Fibroblast of lung (primary cell): ENCODE data around the gene GNAT3. TPM values are rescaled to one million over a fixed set of nuclear protein-coding genes. Genes with fewer than 3 reads are reported as not detected.
A peak's percentile ranks its signal among the peaks of the same experiment; 100 is the strongest.

Source experiments
- DNase-seq, 2 donors: peaks; one replicate each; pipeline versions ENCODE4 v3.0.0 to v3.0.0-alpha.2; 2010; ENCODE audit warnings: low read depth in 2 of 2
- H2AFZ ChIP-seq: 2 replicates; pipeline ENCODE4 v1.5.1; 2012; ENCODE audit warnings: low read length, control low read depth, inconsistent platforms
- H3K27ac ChIP-seq: 2 replicates; pipeline ENCODE4 v1.5.1; 2011; ENCODE audit warnings: low read length, control low read depth; ENCODE audit not compliant: insufficient read depth
- H3K27me3 ChIP-seq: 2 replicates; pipeline ENCODE4 v1.5.1; 2011; ENCODE audit warnings: mild to moderate bottlenecking, low read length; ENCODE audit not compliant: control insufficient read depth, insufficient read depth
- H3K36me3 ChIP-seq: 2 replicates; pipeline ENCODE4 v1.5.1; 2011; ENCODE audit warnings: low read length; ENCODE audit not compliant: control insufficient read depth, insufficient read depth
- H3K4me1 ChIP-seq: 2 replicates; pipeline ENCODE4 v1.5.1; 2011; ENCODE audit warnings: low read length; ENCODE audit not compliant: control insufficient read depth, insufficient read depth; ENCODE audit errors: extremely low read depth
- H3K4me2 ChIP-seq: 2 replicates; pipeline ENCODE4 v1.5.1; 2011; ENCODE audit warnings: low read length, control low read depth; ENCODE audit not compliant: insufficient read depth; ENCODE audit errors: extremely low read depth
- H3K4me3 ChIP-seq, 4 experiments: fragments of 200-600 bp in 1 of 4; sonication (generic) in 1 of 4; replicated peaks in 1 of 4; 2 replicates each; pipeline ENCODE4 v1.5.1; 2011 to 2016; ENCODE audit warnings: low read length in 4 of 4, low read depth in 3 of 4, mild to moderate bottlenecking in 3 of 4, control low read depth in 2 of 4, inconsistent platforms in 1 of 4, mixed read lengths in 1 of 4; ENCODE audit not compliant: insufficient read depth in 1 of 4; ENCODE audit errors: control extremely low read depth in 1 of 4
- H3K79me2 ChIP-seq: 2 replicates; pipeline ENCODE4 v1.5.1; 2012; ENCODE audit warnings: mild to moderate bottlenecking, low read length, inconsistent platforms; ENCODE audit not compliant: control insufficient read depth, insufficient read depth
- H3K9ac ChIP-seq: 2 replicates; pipeline ENCODE4 v1.5.1; 2011; ENCODE audit warnings: mild to moderate bottlenecking, low read length, control low read depth; ENCODE audit not compliant: insufficient read depth
- H3K9me3 ChIP-seq: 2 replicates; pipeline ENCODE4 v1.5.1; 2012; ENCODE audit warnings: low read depth, low read length; ENCODE audit not compliant: control insufficient read depth, insufficient read depth
- H4K20me1 ChIP-seq: 2 replicates; pipeline ENCODE4 v1.5.1; 2011; ENCODE audit warnings: low read length; ENCODE audit not compliant: control insufficient read depth, insufficient read depth; ENCODE audit errors: extremely low read depth
- EZH2 ChIP-seq: IDR thresholded peaks from 2 replicates; pipeline ENCODE4 v1.5.1; 2012; ENCODE audit warnings: low read length, control low read depth, mild to moderate bottlenecking; ENCODE audit errors: missing control alignments
- polyA plus RNA-seq, 2 donors: library from polyadenylated mRNA; depleted of rRNA in 1 of 2; stranded (reverse) in 1 of 2; unstranded in 1 of 2; fragments of >200 nt; gene quantifications; 2 replicates each; pipeline ENCODE4 v1.2.1, GENCODE V29; 2011 to 2012; ENCODE audit warnings: missing spikeins in 1 of 2
- total RNA-seq: library from RNA; depleted of rRNA; stranded (reverse); fragments of >200 nt; gene quantifications from 2 replicates; pipeline ENCODE4 v1.2.1, GENCODE V29; 2014
- TF ChIP-seq, protein P1 (sequence below), 2 donors: IDR thresholded peaks in 1 of 2; conservative IDR thresholded peaks in 1 of 2; 1 replicate in 1 of 2; 2 replicates in 1 of 2; pipeline ENCODE4 v1.5.1; 2011 to 2012; ENCODE audit warnings: low read length in 2 of 2, control low read depth in 1 of 2, inconsistent platforms in 1 of 2, low read depth in 1 of 2, mild to moderate bottlenecking in 1 of 2

GNAT3 gene
- total and polyA plus RNA-seq, 2 donors (not counting 1 experiment from before 2014, with no cell fraction given): not detected

DNA sequence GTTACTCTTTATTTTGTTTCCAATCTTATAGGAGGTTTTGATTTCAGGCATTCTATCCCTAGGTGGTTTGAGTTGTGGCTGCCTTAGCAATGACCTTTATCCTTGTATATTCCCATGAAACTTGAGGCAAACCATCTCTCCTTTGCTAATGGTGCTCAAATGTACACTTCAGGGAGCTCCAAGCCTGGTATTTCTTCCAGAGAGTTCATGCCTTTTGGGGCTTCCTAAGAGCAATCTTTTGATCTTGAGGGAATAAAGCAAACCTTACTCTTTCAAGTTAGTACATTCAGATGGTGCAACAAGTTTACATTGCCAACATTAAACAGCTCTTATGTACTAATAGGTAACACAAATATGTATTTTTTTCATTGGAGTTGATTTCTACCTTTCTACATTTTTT, 3.4 kb upstream of the GNAT3 start:
- Histone ChIP-seq H2AFZ (no peak overlapping the region), H3K27ac (no peak overlapping the region), H3K27me3 (no peaks in the 10 kb centered on the region), H3K36me3 (no peaks in the 10 kb centered on the region), H3K9ac (no peak overlapping the region), H3K9me3 (no peaks in the 10 kb centered on the region), H3K4me3 (no peak overlapping the region), H3K4me1 (no peaks in the 10 kb centered on the region), H3K79me2 (no peaks in the 10 kb centered on the region), H3K4me2 (no peak overlapping the region), H4K20me1 (no peaks in the 10 kb centered on the region)
- TF ChIP-seq, protein P1, sequence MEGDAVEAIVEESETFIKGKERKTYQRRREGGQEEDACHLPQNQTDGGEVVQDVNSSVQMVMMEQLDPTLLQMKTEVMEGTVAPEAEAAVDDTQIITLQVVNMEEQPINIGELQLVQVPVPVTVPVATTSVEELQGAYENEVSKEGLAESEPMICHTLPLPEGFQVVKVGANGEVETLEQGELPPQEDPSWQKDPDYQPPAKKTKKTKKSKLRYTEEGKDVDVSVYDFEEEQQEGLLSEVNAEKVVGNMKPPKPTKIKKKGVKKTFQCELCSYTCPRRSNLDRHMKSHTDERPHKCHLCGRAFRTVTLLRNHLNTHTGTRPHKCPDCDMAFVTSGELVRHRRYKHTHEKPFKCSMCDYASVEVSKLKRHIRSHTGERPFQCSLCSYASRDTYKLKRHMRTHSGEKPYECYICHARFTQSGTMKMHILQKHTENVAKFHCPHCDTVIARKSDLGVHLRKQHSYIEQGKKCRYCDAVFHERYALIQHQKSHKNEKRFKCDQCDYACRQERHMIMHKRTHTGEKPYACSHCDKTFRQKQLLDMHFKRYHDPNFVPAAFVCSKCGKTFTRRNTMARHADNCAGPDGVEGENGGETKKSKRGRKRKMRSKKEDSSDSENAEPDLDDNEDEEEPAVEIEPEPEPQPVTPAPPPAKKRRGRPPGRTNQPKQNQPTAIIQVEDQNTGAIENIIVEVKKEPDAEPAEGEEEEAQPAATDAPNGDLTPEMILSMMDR (conservative IDR thresholded peaks at IDR 0.05 in 1 of 2, IDR thresholded peaks at IDR 0.05 in 1 of 2; ENCODE audit: low read depth in 1 of 2, low read length in 2 of 2): no peak
- no peak for TF ChIP-seq EZH2
- DNase-seq: no peak

DNA sequence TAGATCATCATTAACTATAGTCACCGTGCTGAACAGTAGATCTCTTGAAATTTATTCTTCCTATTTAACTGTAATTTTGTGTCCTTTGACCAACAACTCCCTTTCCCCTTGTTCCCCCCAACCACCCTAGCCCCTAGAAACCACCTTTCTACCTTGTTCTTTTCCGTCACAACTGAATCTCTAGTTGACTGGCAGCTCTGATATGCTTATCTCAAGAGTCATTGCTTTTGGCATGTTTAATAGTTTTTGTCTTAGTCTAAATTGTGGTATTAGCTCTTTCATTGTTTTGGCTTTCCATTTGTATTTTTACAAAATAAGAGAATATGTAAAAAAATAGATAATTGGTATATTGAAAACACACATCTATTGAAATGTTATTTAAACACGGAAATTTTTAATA, 1.8 kb downstream of the GNAT3 start:
- Histone ChIP-seq H3K9ac (no peak overlapping the region), H3K79me2 (no peaks in the 10 kb centered on the region), H2AFZ (no peak overlapping the region), H4K20me1 (no peaks in the 10 kb centered on the region), H3K9me3 (no peaks in the 10 kb centered on the region), H3K4me1 (peaks cover 2% of the 10 kb centered on the region), H3K36me3 (no peaks in the 10 kb centered on the region), H3K27me3 (no peaks in the 10 kb centered on the region), H3K27ac (no peak overlapping the region), H3K4me3 (no peak overlapping the region), H3K4me2 (no peak overlapping the region)
- DNase-seq: no peak
- TF ChIP-seq, protein P1 (conservative IDR thresholded peaks at IDR 0.05 in 1 of 2, IDR thresholded peaks at IDR 0.05 in 1 of 2; ENCODE audit: low read depth in 1 of 2, low read length in 2 of 2): no peak
- no peak for TF ChIP-seq EZH2

DNA sequence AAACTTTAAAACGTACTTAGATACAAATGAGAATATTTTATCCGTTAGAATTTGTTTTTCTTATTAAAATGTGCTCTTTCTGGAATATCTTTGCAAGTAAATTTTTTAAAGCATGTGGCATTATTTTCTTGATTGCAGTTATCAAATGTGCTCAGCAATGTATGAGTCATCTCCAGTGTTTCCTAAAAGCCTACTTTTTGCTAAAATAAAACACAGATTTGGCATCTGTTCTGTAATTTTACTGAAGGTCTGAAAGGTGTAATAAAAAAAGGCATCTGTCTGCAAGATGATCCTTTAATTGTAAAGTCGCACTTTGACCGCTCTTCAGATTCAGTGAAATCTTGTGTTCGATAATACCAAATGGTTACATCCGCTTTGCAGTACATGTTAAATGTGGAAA, 3.4 kb downstream of the GNAT3 start:
- TF ChIP-seq, protein P1 (conservative IDR thresholded peaks at IDR 0.05 in 1 of 2, IDR thresholded peaks at IDR 0.05 in 1 of 2; ENCODE audit: low read depth in 1 of 2, low read length in 2 of 2): no peak
- TF ChIP-seq EZH2: no peak
- H3K36me3 ChIP-seq: no peaks in the 10 kb centered on the region
- DNase-seq: peak; percentile 25 to 42
- H4K20me1 ChIP-seq: no peaks in the 10 kb centered on the region
- no peaks in the 10 kb centered on the region for H3K79me2 ChIP-seq
- no peak overlapping the region for H3K4me3 ChIP-seq
- H3K9ac ChIP-seq: no peak overlapping the region
- no peak overlapping the region for H2AFZ ChIP-seq
- H3K4me2 ChIP-seq: no peak overlapping the region
- H3K27me3 ChIP-seq: no peaks in the 10 kb centered on the region
- H3K9me3 ChIP-seq: no peaks in the 10 kb centered on the region
- H3K4me1 ChIP-seq: peaks cover 2% of the 10 kb centered on the region
- H3K27ac ChIP-seq: no peak overlapping the region
